NCI-H748 treated with DMSO at 0.1 percent for 48 hours (cell line): ENCODE measurements around the gene BICDL1.
"Not testable (repeated sequence)": the region's sequence is repeated elsewhere in the genome, so short reads cannot be mapped to it uniquely, and the experiment has no call there.

Source experiments
- DNase-seq: peaks from one replicate; lab custom pipeline; 2025; lab: John Stamatoyannopoulos, UW

The BICDL1 gene

DNA sequence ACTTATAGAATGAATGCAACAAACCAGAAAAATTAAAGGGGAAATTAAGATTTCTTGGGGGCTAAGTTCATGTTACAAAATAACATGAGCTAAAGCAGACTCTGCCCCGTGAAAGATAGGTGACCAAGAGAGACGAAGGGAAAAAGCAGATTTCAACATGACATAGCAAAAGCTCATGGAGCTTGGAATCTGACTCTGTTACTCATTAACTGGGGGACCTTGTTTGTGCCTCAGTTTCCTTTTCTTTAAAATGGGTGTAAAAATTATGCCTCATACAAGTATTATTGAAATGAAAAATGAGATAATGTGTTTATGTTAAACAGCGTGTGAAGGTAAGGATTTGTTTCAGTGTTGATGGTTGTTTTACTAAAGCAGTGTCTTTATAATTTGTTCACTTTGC is 11.5 kb downstream of the BICDL1 start:
- DNase-seq, result no peak

DNA sequence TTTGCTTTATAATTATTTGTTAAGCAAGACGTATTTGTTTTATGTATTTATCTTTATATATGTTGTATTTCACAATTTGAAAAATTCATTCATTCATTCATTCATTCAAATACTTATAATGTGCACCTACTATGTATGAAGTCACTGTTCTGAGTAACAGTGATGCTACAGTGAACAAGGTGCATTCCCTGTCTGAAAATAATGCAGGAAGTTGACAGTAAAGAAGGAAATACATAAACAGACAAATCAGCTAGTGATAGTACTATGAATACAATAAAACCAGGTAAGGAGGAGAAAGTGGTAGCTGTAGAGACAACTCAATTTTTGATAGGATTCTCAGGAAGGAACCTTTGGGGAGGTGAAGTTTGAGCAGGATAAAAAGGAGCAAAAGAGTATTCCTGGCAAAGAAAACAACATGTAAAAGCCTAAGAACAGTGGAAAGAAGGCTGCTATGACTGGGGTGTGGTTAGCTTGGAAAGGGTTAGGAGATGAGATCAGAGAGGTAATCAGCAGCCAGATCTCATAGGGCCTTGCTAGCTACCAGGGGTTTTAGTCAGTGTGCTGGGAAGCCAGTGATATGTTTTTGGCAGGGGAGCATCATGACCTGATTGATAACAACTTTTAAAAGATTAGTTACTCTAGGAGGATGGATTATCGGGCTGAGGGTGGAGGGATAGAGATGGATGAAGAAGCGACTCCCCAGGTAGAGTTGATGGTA is 17.4 kb downstream of the BICDL1 start:
- no peak for DNase-seq

DNA sequence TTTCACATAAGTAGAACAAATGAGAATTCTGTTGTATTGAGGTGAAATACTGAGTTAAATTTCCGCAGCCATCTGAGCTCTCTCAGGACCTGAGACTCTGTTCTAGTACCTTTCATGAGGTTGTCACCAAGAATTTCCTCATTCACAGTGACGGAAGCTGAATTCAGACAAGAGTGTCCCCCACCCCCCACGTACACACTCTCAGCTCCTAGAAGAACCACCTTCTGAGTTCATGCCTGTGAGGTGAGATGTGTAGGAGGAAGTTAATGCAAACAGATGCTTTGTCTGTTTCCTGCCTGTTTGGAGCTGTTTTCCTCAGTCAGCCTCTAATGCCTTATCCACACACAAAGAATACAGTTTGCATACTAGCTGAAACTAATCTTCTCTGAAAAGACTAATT is 18.2 kb downstream of the BICDL1 start:
- DNase-seq, result no peak

DNA sequence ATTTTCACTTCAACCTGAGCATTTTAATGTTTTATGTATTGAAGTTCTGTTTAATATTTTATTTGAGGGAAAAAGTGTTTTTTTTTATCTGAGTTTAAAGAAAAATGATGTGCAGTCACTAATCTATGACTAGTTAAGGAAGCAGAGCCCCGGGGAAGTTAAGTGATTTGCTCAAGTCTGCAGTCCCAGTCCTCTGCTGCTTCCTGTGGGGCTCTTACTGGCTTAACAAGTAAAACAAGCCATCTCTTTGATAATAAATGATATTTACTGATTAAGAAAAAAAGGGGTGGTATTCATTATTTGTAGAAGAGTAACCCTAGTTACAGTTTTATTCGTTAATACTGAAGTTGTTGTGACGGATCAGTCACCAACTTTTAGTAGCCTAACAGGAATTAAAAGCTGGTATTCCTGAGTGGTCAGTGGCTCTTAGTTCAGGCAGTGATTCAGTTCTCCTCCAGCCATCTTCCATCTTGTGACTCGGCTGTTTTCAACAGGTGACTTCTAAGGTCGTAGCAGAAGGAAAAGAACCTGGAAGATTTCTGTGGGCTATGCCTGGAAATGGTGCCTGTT is 21.7 kb downstream of the BICDL1 start:
- DNase-seq, result no peak

- no peak for DNase-seq
Measured at GRCh38 chr12:120012067-120012621, 23.1 kb downstream of the BICDL1 start.

GRCh38 chr12:120013659-120014380 is 24.8 kb downstream of the BICDL1 start:
- no peak for DNase-seq

GRCh38 chr12:120014381-120014735 is 25.3 kb downstream of the BICDL1 start:
- not testable (repeated sequence) for DNase-seq

- no peak for DNase-seq
Measured at GRCh38 chr12:120015313-120015712, 26.3 kb downstream of the BICDL1 start.

- not testable (repeated sequence) for DNase-seq
Measured at GRCh38 chr12:120016199-120016598, 27.2 kb downstream of the BICDL1 start.

DNA sequence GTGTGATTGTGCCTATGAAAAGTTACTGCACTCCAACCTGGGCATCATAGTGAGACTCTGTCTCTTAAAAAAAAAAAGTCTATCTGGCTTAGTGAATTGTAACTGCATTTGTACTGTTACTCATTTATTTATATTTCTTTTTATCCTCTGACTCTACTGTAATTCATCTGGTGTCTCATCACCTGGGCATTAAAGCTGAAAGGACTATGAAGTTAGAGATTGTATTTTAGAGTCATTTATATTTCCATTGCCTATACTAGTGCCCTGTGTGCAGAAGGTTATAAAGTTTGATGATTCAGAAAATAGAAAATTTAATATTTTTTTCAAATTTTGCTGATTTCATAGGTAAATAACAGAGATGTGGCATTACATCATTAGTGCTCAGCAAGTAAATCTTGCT is 30.2 kb downstream of the BICDL1 start:
- DNase-seq, result no peak

- DNase-seq, result no peak
Measured at GRCh38 chr12:120019938-120020337, 30.9 kb downstream of the BICDL1 start.

DNA sequence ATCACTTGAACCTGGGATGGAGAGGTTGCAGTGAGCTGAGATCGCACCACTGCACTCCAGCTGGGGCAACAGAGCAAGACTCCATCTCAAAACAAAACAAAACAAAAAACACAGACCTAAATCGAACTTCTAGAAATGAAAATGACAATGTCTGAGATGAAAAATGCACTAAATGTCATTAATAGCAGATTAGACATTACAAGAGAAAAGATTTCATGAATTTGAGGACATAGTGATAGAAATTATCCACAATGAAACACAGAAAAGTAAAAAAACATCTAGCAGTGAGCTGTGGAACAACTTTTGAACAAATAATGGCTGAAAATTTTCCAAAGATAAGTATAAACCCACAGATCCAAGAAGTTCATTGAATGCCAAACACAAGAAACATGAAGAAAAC is 35.2 kb downstream of the BICDL1 start:
- no peak for DNase-seq

DNA sequence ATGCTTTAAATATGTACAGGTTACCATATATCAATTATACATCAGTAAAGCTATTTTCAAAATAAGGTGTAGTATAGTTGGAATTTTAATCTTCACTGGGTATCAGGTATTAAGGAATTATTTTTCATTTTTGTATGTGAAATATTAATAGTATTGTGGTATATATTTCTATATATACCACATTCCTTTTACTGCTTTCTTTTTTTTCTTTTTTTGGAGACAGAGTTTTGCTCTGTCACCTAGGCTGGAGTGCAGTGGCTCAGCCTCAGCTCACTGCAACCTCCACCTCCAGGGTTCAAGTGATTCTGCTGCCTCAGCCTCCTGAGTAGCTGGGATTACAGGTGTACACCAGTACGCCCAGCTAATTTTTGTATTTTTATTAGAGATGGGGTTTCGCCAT is 36.6 kb downstream of the BICDL1 start:
- no peak for DNase-seq

- DNase-seq, result no peak
Measured at GRCh38 chr12:120032242-120032641, 43.2 kb downstream of the BICDL1 start.

DNA sequence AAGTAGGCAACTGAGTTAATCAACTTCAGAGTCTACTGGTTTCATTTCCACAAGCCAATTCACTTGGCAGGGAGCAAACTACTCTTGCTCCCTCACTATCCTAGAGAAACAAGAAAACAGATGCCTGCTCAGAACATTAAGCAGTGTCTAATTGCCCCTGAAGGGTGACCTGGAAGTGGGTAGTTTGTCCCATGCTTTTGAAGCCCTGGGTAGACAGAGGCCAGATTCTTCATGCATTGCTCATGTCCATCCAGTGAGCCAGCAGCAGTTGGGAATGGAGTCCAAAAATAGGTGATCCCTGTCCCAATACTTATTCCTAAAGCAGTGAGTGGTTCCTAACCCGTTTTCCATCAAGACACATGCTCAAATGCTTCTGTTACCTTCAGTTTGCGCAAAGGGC is 48.8 kb downstream of the BICDL1 start:
- no peak for DNase-seq

GRCh38 chr12:120039711-120040110 is 50.7 kb downstream of the BICDL1 start:
- DNase-seq, result no peak

DNA sequence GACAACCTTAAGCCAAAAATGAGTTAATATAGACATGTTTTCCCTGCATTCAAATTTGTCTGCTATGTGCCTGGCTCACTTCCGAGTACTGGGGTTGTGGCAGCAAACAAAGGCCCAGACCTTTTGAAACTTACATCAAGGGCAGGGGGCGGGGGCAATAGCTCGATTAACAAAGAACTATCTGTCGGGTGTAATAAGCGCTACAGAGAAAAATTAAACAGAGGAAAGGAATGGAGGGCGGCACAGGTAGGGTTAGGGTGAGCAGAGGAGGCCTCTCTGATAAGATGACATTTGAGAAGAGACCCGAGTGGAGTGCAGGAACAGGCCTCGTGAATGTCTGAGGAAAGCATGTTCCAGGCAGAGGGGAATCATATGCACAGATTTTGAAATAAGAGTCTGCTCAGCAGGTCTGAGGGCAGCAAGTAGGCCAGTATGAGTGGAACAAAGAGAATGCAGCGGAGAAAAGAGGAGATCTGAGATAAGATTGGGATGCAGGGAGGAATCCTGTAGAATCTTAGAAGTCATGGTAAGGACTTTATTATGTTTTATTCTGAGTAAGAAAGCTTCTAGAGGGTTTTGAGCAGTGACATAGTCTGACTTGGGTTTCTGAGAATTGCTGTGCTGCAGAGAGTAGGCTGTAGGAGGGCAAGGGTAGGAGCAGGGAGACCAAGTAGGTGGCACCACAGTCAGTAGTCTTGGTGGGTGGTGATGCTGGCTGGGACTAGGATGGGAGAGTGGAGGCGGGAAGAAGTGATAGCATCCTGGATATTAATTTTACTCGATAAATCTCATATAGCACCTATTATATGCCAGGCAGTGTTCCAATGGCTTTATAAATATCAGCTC is 52.6 kb downstream of the BICDL1 start:
- DNase-seq, result no peak

GRCh38 chr12:120045367-120045766 is 56.3 kb downstream of the BICDL1 start:
- DNase-seq, result not testable (repeated sequence)

DNA sequence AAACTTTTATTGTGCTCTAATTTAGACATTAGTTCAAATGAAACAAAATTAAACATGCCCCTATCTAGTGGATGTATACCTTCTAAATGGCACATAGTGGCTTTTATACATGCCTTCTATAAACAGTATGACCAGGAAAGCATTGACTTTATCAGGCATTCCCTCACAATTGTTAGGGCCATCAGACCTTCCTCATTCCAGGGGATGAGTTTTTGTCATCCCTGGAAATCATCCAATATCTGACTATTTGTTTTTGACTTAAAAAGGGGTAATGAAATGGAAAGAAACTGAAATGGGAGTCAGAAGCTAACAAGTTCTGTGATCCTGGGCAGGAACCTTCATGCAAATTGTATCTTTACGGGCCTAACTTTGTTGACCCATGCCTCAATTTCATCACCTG is 58.0 kb downstream of the BICDL1 start:
- DNase-seq, result no peak

GRCh38 chr12:120048263-120048662 is 59.2 kb downstream of the BICDL1 start:
- no peak for DNase-seq

- no peak for DNase-seq
Measured at GRCh38 chr12:120049426-120049825, 60.4 kb downstream of the BICDL1 start.

DNA sequence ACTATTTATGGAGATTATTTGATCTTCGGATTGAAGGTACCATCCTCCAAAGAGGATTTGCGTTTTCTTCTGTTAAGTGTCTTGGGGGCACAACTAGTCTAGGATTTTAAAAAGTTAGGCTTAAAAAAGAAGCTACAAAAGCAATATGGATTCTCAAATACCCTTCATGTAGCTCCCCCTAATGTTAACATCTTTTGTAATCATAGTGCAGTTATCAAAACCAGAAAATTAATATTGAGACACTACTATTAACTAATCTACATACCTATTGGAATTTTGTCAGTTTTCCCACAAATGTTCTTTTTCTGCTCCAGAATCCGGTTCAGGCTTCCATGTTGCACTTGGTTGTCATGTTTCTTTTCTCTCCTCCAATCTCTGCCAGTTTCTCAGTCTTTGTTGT is 62.5 kb downstream of the BICDL1 start:
- DNase-seq, result no peak
